Measurements from ENCODE around the gene MYO9B.

DNA sequence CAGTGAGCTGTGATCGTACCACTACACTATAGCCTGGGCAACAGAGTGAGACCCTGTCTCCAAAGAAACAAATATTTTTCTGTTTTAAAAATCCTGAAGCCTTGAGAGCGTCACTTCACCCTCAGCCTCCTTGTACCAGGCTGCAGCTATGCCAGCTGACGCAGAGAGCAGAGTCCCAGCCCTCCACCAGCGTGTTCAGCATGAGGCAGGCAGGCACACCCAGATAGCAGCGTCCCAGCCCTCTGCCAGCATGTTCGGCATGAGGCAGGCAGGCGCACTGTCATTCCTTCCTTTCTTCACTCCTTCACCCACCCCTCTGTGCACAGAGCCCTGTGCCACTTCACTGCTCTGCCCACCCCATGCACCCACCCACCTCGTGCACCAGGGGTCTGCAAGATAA, 96.3 kb downstream of the MYO9B start:
- TF ChIP-seq, protein P1, sequence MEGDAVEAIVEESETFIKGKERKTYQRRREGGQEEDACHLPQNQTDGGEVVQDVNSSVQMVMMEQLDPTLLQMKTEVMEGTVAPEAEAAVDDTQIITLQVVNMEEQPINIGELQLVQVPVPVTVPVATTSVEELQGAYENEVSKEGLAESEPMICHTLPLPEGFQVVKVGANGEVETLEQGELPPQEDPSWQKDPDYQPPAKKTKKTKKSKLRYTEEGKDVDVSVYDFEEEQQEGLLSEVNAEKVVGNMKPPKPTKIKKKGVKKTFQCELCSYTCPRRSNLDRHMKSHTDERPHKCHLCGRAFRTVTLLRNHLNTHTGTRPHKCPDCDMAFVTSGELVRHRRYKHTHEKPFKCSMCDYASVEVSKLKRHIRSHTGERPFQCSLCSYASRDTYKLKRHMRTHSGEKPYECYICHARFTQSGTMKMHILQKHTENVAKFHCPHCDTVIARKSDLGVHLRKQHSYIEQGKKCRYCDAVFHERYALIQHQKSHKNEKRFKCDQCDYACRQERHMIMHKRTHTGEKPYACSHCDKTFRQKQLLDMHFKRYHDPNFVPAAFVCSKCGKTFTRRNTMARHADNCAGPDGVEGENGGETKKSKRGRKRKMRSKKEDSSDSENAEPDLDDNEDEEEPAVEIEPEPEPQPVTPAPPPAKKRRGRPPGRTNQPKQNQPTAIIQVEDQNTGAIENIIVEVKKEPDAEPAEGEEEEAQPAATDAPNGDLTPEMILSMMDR (IDR thresholded peaks at IDR 0.05), result no peak
- no peak for TF ChIP-seq POLR2AphosphoS5 (IDR thresholded peaks at IDR 0.05; ENCODE audit: low read depth, low read length)
- no peak for TF ChIP-seq SIN3A (IDR thresholded peaks at IDR 0.05; ENCODE audit: borderline replicate concordance, insufficient read depth, low read depth, low read length)
- no peak for TF ChIP-seq TCF7L2 (IDR thresholded peaks at IDR 0.05; ENCODE audit: low read depth, low read length)

Data from Panc1 (cell line).